ENCODE measurements around the gene TTLL1.
"Not testable (repeated sequence)": the region's sequence is repeated elsewhere in the genome, so short reads cannot be mapped to it uniquely, and the experiment has no call there.

TTLL1 gene

GRCh38 chr22:43066844-43067385 lies 22.3 kb downstream of the TTLL1 start:
- DNase-seq (ENCODE audit: low spot score), result no peak

DNA sequence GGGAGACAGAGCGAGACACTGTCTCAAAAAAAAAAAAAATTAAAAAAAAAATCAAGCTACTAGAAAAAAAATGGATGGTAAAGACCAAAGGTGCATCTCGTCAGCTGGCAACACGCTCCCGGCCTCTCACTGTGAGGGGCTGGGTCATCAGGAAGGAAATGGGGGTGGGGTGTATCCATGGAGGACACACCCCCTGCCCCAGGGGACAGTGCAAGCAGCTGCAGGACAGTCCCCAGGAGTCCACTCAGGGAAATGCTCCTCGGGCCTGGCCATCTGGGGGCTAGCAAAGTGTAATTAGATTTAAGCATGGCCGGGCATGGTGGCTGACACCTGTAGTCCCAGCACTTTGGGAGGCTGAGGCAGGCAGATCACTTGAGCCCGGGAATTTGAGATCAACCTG lies 23.1 kb downstream of the TTLL1 start:
- no peak for DNase-seq (ENCODE audit: low spot score)

DNA sequence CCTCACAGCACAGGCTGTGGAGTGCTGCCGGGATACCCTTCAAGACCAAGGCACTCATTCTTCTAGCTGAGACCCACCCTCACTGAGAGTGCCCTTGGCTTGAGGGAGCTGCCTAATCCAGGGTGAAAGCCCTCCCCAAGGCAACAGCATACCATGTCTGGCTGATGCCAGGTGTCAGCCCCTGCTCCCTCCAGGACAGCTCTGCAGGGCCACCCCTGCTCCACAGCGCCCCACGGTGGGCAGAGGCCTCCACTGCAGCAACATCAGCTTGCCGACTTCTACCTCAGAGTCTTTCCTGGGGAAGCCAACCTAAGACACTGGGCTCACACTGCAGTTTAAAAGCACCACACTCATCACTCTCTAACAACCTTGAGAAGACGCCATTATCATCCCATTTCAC lies 29.0 kb downstream of the TTLL1 start:
- peak; percentile 21 for DNase-seq (ENCODE audit: low spot score)

DNA sequence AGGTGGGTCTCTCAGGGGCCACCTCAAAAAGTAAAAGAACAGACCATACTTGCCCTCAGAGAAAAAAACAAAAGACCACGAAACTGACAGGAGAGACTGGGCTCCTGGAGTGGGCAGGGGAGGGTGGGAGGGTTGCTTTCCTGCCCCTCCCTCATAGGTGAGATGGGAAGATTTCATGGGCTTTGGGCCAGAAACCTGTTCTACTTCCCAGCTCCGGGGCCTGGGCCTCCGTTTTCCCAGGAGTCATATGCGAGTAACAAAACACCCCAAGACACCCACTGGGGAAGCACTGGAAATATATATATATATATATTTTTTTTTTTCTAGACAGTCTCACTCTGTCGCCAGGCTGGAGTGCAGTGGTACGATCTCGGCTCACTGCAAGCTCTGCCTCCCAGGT lies 31.6 kb downstream of the TTLL1 start:
- DNase-seq (ENCODE audit: low spot score), result no peak

DNA sequence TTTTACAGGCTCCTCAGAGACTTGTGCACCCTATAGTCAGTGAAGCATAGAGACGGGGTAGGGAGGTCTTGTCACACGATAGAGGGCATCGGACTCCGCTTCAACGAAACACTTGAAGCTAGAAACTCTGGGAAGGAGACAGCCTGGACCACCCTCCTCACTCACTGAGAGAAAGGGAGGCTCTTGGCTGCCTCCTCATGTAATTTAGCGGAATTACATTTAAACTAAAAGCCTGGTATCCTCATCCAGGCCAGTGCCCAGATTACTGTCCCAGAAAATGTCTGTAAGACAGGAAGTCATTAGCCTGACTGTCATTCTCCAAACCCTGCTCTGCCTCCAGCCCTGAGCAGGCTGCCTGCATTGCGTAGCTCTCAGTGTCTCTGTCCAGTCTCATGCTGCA lies 36.0 kb downstream of the TTLL1 start:
- no peak for DNase-seq (ENCODE audit: low spot score)

GRCh38 chr22:43050995-43051394 lies 38.2 kb downstream of the TTLL1 start:
- no peak for DNase-seq (ENCODE audit: low spot score)

- no peak for DNase-seq (ENCODE audit: low spot score)
Observed at GRCh38 chr22:43047605-43048004, 41.6 kb downstream of the TTLL1 start.

DNA sequence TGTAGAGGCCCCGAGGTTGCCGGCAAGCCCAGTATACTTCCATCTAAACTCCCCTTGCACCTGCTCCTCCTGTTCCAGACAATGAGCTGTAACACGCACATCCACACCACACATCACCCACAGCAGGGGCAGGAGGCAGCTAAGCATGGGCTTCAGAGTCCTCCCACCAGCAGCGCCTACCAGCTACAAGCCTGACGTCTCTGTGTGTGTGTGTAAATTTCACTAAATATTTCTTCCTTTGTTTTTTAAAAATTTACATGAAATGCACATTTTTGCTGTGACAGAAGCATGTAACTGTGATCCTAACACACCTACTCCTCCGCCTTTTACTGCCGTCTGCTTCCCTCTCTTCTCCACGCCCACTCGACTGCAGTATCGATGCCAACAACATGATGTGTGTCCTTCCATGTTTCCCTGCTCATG lies 44.9 kb downstream of the TTLL1 start:
- DNase-seq (ENCODE audit: low spot score), result no peak

DNA sequence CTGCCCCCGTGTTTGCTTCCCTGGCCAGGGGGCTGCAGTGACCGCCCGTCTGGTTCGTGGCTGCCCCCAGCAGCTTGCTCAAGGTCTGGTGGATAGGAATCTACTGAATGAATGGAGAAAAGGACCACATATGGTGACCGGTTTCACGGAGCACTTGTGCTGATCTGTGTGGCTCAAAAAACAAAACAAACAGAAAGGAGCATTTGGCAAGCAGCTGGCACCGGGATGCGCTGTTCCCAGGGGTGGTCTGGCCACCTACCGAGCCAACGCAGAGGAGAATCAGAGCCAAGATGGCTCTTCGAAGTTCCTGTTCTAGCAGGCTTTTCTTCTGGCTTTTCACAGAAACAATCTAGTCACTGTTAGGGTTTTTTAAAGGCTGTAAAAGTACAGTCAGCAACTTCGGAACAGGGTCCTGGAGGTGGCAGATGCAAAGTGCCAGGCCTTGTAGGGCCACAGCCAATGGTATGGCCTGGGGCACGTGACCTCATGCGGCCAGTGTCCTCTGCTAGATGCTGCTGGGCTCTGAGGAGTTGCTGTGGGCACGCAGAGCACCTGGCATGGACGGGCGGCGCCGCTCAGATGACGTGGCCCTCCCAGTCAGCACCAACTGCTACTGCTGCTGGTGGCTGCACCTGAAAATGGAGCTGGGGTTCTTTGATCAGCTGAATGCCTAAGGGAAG lies 47.0 kb downstream of the TTLL1 start:
- DNase-seq (ENCODE audit: low spot score), result no peak

DNA sequence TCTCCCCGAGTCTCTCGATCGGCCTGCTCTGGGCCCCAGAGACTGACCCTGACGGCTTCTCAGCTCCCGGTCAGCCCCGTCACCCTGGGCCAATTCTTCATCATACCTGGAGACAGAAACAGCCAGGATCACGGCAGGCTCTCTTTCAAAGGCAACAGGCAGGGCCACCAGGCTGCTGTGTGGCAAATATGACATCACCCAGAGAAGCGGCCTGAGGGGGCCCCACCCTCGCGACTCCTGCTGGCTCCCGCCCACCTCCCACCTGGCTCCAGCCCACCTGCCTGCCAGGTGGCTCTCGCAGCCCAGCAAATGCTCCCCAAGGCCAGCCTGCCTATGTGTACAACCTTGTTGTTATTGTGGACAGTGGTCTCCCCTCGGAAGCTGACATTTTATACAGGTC lies 49.4 kb downstream of the TTLL1 start:
- no peak for DNase-seq (ENCODE audit: low spot score)

DNA sequence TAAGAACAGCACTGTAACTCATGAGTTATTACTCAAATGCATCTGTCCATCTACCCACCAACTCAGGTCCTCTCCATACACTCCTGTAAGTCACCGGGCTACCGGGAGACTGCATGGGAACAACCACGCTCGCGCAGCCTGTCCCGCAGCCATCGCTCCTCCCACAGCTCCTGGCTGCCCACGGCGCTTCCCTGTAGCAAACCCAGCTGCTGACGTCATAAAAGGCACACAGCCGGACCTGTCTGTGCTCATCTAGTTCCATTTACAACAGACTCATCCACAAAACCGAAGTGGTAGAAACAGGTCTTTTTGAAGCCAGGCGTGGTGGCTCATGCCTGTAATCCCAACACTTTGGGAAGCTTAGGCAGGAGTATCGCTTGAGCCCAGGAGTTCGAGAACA lies 50.9 kb downstream of the TTLL1 start:
- DNase-seq (ENCODE audit: low spot score), result no peak

- peak; percentile 87 for DNase-seq (ENCODE audit: low spot score)
Observed at GRCh38 chr22:43036282-43036829, 52.8 kb downstream of the TTLL1 start.

- DNase-seq (ENCODE audit: low spot score), result no peak
Observed at GRCh38 chr22:43035250-43035649, 53.9 kb downstream of the TTLL1 start.

GRCh38 chr22:43031617-43032016 lies 57.6 kb downstream of the TTLL1 start:
- no peak for DNase-seq (ENCODE audit: low spot score)

- no peak for DNase-seq (ENCODE audit: low spot score)
Observed at GRCh38 chr22:43018615-43019014, 70.6 kb downstream of the TTLL1 start.

- DNase-seq (ENCODE audit: low spot score), result no peak
Observed at GRCh38 chr22:43017525-43018460, 71.4 kb downstream of the TTLL1 start.

DNA sequence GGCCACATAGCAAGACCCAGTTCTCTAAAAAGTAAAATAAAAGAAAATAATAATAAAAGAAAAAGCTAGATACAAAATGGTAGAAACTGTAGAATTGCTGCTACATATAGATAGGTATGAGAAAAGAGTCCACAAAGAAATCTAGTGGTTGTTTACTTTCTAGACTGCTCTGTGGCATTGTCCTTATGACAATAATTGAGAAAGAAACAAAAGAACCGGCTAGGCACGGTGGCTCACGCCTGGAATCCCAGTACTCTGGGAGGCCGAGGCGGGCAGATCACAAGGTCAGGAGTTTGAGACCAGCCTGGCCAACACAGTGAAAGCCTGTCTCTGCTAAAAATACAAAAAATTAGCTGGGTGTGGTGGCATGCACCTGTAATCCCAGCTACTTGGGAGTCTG lies 73.0 kb downstream of the TTLL1 start:
- not testable (repeated sequence) for DNase-seq (ENCODE audit: low spot score)

GRCh38 chr22:43015677-43016042 lies 73.5 kb downstream of the TTLL1 start:
- no peak for DNase-seq (ENCODE audit: low spot score)

DNA sequence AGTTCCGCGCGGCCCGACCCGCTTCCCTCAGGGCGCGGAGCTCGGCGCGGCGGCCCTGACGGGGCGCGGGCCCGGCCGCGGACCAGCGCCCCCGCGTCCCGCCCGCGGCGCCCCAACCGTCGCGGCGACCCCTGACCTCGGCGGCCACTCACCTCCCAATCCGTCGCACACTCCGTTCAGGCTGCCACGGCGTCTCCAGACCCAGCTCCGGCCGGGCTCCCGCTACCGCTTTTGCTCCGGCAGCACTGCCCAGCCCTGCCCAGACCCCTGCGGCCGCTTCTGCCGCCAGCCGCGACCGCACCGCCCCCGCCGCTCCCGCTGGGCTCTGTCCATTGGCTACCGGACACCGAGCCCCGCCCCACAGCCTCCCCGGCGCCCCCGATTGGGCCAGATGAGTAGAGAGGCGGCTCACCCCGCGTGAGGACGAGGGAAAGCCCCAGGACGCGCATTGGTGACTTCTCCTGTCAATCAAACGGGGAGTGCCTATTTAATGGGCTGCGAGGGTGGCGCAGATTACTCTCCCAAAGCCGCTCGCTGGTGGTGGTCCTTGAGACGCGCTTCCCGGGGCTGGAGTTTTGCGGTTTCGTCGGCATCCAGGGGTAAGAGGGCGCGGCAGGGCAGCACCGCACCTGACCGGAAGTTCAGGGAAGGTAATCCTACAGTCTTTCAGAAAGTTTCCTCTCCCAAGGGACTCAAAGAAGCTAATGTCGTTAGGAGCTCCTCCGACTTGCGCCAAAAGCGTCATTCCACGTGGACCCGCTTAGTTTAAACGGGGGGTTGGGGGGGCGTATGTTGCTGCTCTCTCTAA lies 74.1 kb downstream of the TTLL1 start, which contains the start of gene PACSIN2:
Gene PACSIN2 (minus strand): TSS at position 281 of the 808 bp plus-strand sequence. CDS start 103,069 bp downstream, outside the sequence.
- peak; percentile 95 for DNase-seq (ENCODE audit: low spot score)

- no peak for DNase-seq (ENCODE audit: low spot score)
Observed at GRCh38 chr22:43014316-43014868, 74.8 kb downstream of the TTLL1 start.
